GM10266 (cell line): ENCODE results near the gene RAB3IL1.

Experiments
- DNase-seq: peaks from one replicate; pipeline ENCODE4 v3.0.0; 2012; ENCODE audit errors: extremely low spot score
- CTCF ChIP-seq: IDR thresholded peaks from 2 replicates; pipeline ENCODE4 v1.5.1; 2012; ENCODE audit warnings: mild to moderate bottlenecking, low read depth; ENCODE audit not compliant: control insufficient read depth, insufficient read depth; ENCODE audit errors: missing control alignments

Gene RAB3IL1

GRCh38 chr11:61961570-61962212 lies 44.3 kb upstream of the RAB3IL1 start:
- TF ChIP-seq CTCF, result no peak
- DNase-seq, result no peak

- DNase-seq, result no peak
- no peak for TF ChIP-seq CTCF
Observed at GRCh38 chr11:61960532-61960931, 43.2 kb upstream of the RAB3IL1 start.

GRCh38 chr11:61959678-61960077 lies 42.3 kb upstream of the RAB3IL1 start:
- no peak for DNase-seq
- no peak for TF ChIP-seq CTCF

GRCh38 chr11:61959114-61959513 lies 41.7 kb upstream of the RAB3IL1 start:
- no peak for TF ChIP-seq CTCF
- no peak for DNase-seq

- no peak for TF ChIP-seq CTCF
- DNase-seq, result no peak
Observed at GRCh38 chr11:61958590-61958989, 41.2 kb upstream of the RAB3IL1 start.

- TF ChIP-seq CTCF, result no peak
- no peak for DNase-seq
Observed at GRCh38 chr11:61957021-61957770, 39.8 kb upstream of the RAB3IL1 start.
